ENCODE data around the gene NAA38.

The NAA38 gene

DNA sequence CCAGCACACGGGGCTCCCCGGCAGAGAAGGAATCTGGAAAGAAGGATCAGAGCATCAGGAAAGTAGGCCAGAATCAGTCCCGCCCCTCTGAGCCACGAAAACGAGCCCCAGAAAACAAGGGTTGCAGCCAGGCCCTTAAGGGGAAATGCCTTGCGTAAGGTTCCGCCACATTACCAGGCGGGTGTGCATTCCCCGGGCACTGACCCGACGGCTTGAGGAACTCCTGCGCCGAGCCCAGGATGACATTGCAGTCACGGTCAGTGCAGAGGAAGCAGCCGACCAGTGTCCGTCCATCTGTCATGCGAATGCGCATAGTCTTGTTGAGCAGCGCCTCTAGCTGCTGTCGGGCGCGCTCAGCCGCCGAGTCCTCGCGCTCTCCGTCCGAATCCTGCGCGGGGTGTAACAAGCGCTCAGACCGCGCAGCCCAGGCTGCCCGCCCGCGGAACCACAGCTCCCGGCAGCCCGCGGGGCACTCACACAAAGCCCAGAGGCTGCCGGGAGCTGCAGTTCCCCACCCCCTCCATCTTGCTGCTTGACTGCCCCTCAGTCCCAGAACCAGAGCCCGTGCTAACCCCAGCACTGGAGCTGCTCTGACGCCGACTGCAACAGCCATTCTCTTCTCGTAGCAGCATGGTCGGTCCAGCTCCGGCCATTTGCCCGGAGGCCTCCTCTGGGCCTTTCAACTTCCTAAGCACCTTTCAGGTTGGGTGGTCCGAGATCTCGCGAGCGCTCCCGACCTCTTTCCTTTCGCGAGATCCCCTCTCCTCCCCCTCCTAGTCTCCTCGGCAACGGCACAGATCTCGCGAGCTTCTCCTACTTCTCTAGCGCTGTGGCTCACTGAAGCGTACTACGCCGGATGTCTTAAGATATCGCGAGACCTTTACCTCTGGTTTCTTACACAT is at the start of gene NAA38:
NAA38 (minus strand) TSS at position 749 of the 902 bp plus-strand sequence; CDS start at position 653, 96 bp downstream.
- peak; percentile 75 to 87 for DNase-seq (ENCODE audit: low read depth in 2 of 2)

- DNase-seq (ENCODE audit: low read depth in 2 of 2) = no peak
Observed at GRCh38 chr17:7903154-7904103, 46.1 kb upstream of the NAA38 start.

DNA sequence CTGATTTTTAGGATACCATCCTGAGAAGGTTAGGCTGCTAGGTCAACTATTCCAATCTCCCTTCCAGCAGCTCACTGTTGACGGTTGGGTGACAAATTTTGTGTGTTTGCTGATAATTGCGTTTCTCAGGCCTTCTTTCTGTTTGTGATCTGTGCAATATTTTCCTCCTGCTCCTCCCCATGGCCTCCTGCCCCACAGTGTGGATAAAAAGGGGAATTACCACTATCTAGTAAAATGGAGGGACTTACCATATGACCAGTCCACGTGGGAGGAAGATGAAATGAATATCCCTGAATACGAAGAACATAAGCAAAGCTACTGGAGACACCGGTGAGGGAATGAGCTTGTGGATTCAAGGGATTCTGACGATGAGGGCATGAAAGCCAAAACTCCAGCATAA is 40.4 kb upstream of the NAA38 start:
- no peak for DNase-seq (ENCODE audit: low read depth in 2 of 2)

GRCh38 chr17:7897090-7897489 is 39.7 kb upstream of the NAA38 start:
- DNase-seq (ENCODE audit: low read depth in 2 of 2) = no peak

GRCh38 chr17:7894866-7895265 is 37.5 kb upstream of the NAA38 start:
- DNase-seq (ENCODE audit: low read depth in 2 of 2) = no peak

- no peak for DNase-seq (ENCODE audit: low read depth in 2 of 2)
Observed at GRCh38 chr17:7894226-7894625, 36.9 kb upstream of the NAA38 start.

GRCh38 chr17:7893187-7893880 is 36.0 kb upstream of the NAA38 start:
- no peak for DNase-seq (ENCODE audit: low read depth in 2 of 2)

- DNase-seq (ENCODE audit: low read depth in 2 of 2) = no peak
Observed at GRCh38 chr17:7889166-7889955, 32.0 kb upstream of the NAA38 start.

DNA sequence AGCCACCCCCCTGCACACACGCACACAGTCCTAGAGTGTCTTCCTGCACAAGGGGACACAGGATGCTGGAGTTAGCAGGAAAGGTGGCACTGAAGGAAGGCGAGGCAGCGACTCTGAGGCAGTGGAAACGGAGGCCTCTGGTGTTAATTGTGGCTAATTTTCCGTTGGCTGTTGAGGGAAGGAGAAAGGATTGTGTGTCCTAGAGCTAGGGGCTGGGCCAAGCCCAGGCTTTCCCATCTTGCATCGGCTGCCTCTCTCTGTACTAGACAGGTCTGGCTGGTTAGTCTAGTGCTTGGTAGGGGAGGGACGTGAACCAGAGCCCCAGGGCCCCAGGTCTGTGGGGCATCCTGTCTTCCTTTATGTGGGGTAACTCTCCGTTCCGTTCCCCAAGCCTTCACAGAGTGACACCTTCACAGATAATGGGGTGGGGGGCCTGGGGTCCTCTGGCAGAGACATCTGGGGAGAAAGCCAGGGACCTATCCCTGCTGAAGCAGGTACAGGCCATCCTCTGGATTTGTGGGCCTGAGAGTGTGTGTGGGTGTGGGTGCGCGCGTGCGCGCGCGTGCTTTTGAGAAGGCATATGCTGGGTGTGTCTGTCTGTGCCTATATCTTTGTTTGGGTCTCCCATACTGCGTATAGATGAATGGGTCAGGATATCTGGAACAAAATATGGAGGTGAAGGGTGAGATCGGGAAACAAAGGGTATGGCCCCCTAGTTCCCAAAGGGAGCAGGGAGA is 31.0 kb upstream of the NAA38 start, which contains the start of gene CHD3:
CHD3 (plus strand) TSS at position 606 of the 737 bp plus-strand sequence. CDS start 212 bp downstream, outside the sequence.
- DNase-seq (ENCODE audit: low read depth in 2 of 2) = peak; percentile 13 to 38

DNA sequence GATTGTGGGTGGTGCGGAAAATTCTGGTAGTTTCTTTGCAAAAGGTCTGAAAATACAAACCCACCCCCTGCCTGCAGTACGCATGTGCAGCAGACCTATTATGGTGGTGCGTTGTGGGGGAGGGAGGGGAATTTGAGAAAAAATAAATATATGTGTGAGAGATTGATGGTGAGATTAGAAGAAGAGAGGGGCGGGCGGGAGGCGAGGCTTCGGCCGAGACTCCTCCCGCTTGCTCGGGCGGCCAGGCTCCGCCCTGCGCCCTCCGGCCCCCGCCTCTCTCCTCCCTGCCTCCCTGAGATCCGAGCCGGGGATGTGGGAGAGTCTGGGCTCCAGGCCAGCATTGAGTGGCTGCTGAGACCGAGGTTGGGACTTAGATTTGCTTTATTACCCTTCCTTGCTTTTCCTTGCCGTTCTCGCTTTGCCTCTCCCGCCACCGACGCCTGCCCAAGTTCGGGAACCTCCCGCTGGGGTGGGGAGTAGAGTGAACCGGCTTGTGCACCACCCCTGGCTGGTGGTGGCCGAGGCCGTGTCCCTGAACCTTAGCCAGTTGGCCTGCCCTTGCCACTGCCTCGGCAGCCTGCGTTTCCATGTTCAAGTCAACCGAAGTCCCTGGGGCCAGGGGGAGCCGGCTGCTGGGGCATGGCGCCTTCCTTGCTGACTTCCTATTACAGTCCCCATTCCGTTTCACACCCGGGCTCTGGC is 30.3 kb upstream of the NAA38 start:
- DNase-seq (ENCODE audit: low read depth in 2 of 2) = peak; percentile 77 to 78

- DNase-seq (ENCODE audit: low read depth in 2 of 2) = no peak
Observed at GRCh38 chr17:7887038-7887481, 29.7 kb upstream of the NAA38 start.

GRCh38 chr17:7886227-7887037 is 29.1 kb upstream of the NAA38 start:
- DNase-seq (ENCODE audit: low read depth in 2 of 2) = peak; percentile 21 to 22

DNA sequence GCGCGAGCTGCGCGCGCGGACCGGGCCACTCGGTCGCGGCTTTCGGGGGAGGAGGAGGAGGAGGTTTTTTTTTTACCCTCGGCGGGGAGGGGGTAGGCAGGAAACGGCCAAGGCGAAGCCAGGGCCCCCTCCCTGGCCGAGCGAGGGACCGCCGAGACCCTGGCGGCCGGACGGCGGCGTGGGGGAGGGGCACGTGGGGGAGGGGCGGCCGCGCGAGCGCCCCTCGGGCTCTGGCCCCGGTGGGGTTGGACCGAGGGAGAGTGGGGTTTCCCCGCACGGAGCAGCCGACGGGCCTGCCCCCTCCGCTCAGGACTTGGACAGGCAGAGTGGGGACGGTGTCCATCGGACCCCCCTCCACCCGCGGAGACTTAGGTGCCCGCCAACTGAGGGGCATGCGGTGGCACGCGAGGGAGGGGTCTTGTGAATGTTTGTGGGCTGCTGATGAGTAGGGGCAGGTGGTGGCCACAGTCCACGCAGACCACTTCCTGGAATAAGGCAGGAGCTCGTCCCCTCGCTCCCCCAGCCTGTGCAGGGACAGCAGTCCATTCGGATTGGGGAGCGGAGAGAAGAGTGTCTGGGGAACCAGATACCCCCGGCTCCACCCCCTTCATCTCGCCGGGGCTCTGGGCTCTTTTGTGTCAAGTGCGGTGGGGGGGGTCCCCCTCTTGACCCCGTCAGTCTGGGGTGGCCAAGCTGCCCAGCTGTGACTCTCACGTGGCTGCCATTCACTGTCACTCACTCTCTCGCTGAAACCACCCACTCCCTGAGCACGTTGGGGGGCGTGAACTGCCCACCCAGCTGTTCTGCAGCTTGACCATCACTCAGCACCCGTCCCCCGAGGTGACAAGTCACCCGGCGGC is 28.2 kb upstream of the NAA38 start:
- DNase-seq (ENCODE audit: low read depth in 2 of 2) = peak in 1 of 2 donors; percentile 21

DNA sequence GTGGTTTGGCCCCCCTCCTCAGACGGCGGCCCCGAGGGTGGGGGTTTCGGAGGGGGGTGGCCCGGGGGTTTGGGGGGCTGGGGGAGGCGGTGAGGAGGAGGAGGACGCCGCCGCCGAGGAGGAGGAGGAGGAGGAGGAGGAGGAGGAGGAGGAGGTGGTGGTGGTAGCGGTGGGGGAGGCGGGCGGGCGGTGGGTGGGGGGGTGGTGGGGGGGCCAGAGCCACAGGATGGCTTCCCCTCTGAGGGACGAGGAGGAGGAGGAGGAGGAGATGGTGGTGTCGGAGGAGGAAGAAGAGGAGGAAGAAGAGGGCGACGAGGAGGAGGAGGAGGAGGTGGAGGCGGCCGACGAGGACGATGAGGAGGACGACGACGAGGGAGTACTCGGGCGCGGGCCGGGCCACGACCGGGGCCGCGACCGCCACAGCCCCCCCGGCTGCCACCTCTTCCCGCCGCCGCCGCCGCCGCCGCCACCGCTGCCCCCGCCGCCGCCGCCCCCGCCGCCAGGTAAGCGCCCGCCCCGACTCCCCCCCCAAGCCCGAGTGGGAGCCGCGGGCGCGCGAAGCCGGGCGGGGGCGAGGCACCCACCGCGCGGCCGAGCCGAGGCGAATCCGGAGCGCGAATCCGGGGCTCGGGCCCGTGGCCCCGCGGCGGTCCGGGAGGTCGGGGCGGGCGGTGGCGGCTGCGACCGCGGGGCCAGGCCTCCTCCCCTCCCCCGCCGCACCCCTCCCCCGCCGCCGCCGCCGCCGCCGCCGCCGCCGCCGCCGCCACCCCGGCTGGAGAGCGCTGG is 27.4 kb upstream of the NAA38 start:
- DNase-seq (ENCODE audit: low read depth in 2 of 2) = no peak

GRCh38 chr17:7883781-7884386 is 26.5 kb upstream of the NAA38 start:
- DNase-seq (ENCODE audit: low read depth in 2 of 2) = no peak

DNA sequence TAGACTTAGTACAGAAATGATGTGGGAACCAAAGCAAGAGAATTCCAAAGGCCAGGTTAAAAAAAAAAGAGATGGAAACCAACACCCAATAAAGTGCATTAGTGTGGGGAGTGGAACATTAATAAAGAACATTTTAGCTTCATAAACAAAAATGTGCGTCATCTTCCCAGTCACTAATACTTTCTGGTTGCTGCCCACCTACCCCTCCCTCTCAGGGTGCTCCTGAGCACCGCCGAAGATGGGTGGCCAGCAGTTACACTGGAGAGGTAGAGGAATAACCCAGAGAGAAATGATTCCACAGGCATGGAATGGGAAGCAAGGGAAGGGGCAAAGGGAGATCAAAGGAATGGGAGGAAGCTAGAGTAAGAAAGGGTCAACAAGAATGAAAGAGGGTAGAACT is 25.3 kb upstream of the NAA38 start:
- DNase-seq (ENCODE audit: low read depth in 2 of 2) = no peak

All from stimulated activated CD4-positive, alpha-beta T cell treated with anti-CD3 and anti-CD28 coated beads, Interleukin-1b, Interleukin-23, amount 100 ng/mL, for 1 hour (primary cell).